K562 (cell line): Measurements from ENCODE around the gene NR3C1. TPM values are rescaled to one million over a fixed set of nuclear protein-coding genes. Genes with fewer than 3 reads are reported as not detected.
A peak's percentile ranks its signal among the peaks of the same experiment; 100 is the strongest.

Experiments
- ATAC-seq: fragments of 200-7000 bp; cut with Tn5 transposase; 3 replicates; pipeline ENCODE4 v1.9.1; 2020; ENCODE audit warnings: moderate library complexity
- BruUV-seq: library from RNA; stranded (reverse); fragments of 400-500 nt; replicated peaks from 2 replicates; lab custom pipeline; 2021; lab: Mats Ljungman, UMichigan
- CTCF ChIA-PET: fragments of 300-600 bp; formaldehyde crosslinking; extraction: SDS; loops from one replicate; lab custom pipeline; 2021; ENCODE audit warnings: low intra/inter-chr PET ratio; lab: Yijun Ruan, JAX
- POLR2A ChIA-PET: fragments of 300-600, 350-650 bp; sonication (Branson Sonifier 250); formaldehyde crosslinking; extraction: SDS; loops from one replicate; lab custom pipeline; 2021; ENCODE audit warnings: antibody characterized with exemption, inconsistent platforms; lab: Yijun Ruan, JAX
- DNase-seq, 4 experiments: peaks; one replicate each; pipeline versions ENCODE4 v3.0.0 to v3.0.0-alpha.2; 2011 to 2018; ENCODE audit warnings: low spot score in 3 of 4, mixed read lengths in 3 of 4; ENCODE audit errors: extremely low read depth in 1 of 4
- FAIRE-seq: peaks from 2 replicates; lab custom pipeline; 2011; peaks lifted over from hg19 to GRCh38; lab: Jason Lieb, UNC
- H2AFZ ChIP-seq: 2 replicates; pipeline ENCODE4 v1.6.0; 2011; ENCODE audit warnings: low read depth, low read length, control low read depth, inconsistent platforms
- H3K27ac ChIP-seq: fragments of 200-600 bp; 3 replicates; pipeline ENCODE4 v1.8.0; 2011; ENCODE audit warnings: low read depth, mild to moderate bottlenecking, control low read depth, inconsistent platforms, low read length, moderate library complexity, mixed read lengths; ENCODE audit errors: extremely low read depth
- H3K27me3 ChIP-seq, 2 experiments: fragments of 300-600 bp in 1 of 2; 2 replicates in 1 of 2; 3 replicates in 1 of 2; pipeline versions ENCODE4 v1.6.0 to v1.8.0; 2011; ENCODE audit warnings: inconsistent platforms in 2 of 2, low read length in 2 of 2, mild to moderate bottlenecking in 1 of 2, mixed read lengths in 1 of 2, moderate library complexity in 1 of 2; ENCODE audit not compliant: control insufficient read depth in 2 of 2, insufficient read depth in 2 of 2
- H3K36me3 ChIP-seq: fragments of 300-600 bp; 3 replicates; pipeline ENCODE4 v1.8.0; 2011; ENCODE audit warnings: mild to moderate bottlenecking, low read length, inconsistent platforms; ENCODE audit not compliant: control insufficient read depth, insufficient read depth
- H3K4me1 ChIP-seq, 2 experiments: fragments of 200-600 bp in 1 of 2; replicated peaks in 1 of 2; 2 replicates in 1 of 2; 3 replicates in 1 of 2; pipeline versions ENCODE4 v1.5.1 to v1.8.0; 2011; ENCODE audit warnings: inconsistent platforms in 2 of 2, low read length in 2 of 2, mild to moderate bottlenecking in 1 of 2, mixed read lengths in 1 of 2, moderate library complexity in 1 of 2; ENCODE audit not compliant: control insufficient read depth in 2 of 2, insufficient read depth in 2 of 2
- H3K4me2 ChIP-seq: 2 replicates; pipeline ENCODE4 v1.6.1; 2011; ENCODE audit warnings: low read length, control low read depth, inconsistent platforms, mixed read lengths; ENCODE audit not compliant: insufficient read depth
- H3K4me3 ChIP-seq: fragments of 200-600 bp; sonication (generic), shearing (Covaris generic); 2 replicates; pipeline ENCODE4 v1.5.1; 2016; ENCODE audit warnings: control low read depth, inconsistent platforms
- H3K79me2 ChIP-seq: fragments of 200-600 bp; 3 replicates; pipeline ENCODE4 v1.8.0; 2011; ENCODE audit warnings: low read length, inconsistent platforms; ENCODE audit not compliant: control insufficient read depth, insufficient read depth
- H3K9ac ChIP-seq, 2 experiments: 2 replicates each; pipeline versions ENCODE4 v1.6.0 to v1.6.1; 2011; ENCODE audit warnings: low read depth in 2 of 2, low read length in 2 of 2, control low read depth in 1 of 2, inconsistent platforms in 1 of 2, mild to moderate bottlenecking in 1 of 2, mixed read lengths in 1 of 2; ENCODE audit not compliant: insufficient read depth in 1 of 2
- H3K9me1 ChIP-seq: one replicate; pipeline ENCODE4 v1.6.0; 2011; ENCODE audit warnings: inconsistent platforms, mild to moderate bottlenecking, low read length, moderate library complexity; ENCODE audit not compliant: control insufficient read depth, insufficient read depth
- H3K9me3 ChIP-seq: replicated peaks from 2 replicates; pipeline ENCODE4 v1.5.1; 2011; ENCODE audit warnings: low read depth, low read length, inconsistent platforms; ENCODE audit not compliant: control insufficient read depth, insufficient read depth
- H4K20me1 ChIP-seq: replicated peaks from 2 replicates; pipeline ENCODE4 v1.6.1; 2011; ENCODE audit warnings: low read length, inconsistent platforms, mixed read lengths; ENCODE audit not compliant: control insufficient read depth, insufficient read depth
- ASH1L ChIP-seq: fragments of 450-650 bp; IDR thresholded peaks from 2 replicates; pipeline ENCODE4 v1.6.1; 2018; ENCODE audit warnings: borderline replicate concordance, mild to moderate bottlenecking, low read depth; ENCODE audit not compliant: partially characterized antibody
- CHD4 ChIP-seq: fragments of 200-600 bp; sonication (generic); IDR thresholded peaks from 3 replicates; pipeline ENCODE4 v1.6.1; 2012; ENCODE audit warnings: low read depth, mild to moderate bottlenecking, mixed read lengths, low read length, inconsistent platforms; ENCODE audit not compliant: insufficient read depth, insufficient replicate concordance, poor library complexity, severe bottlenecking
- CXXC5 ChIP-seq: fragments of 250-450 bp; sonication (Bioruptor Pico); IDR thresholded peaks from 2 replicates; pipeline ENCODE4 v1.8.0; 2022; ENCODE audit warnings: inconsistent platforms, mild to moderate bottlenecking, moderate library complexity
- FIP1L1 ChIP-seq: fragments of 200-400 bp; formaldehyde crosslinking; IDR thresholded peaks from 2 replicates; pipeline ENCODE4 v1.6.1; 2018; ENCODE audit warnings: mild to moderate bottlenecking, low read depth, low read length; ENCODE audit not compliant: poor library complexity, severe bottlenecking
- FOXP1 ChIP-seq: sonication (generic); formaldehyde crosslinking; IDR thresholded peaks from 2 replicates; pipeline ENCODE4 v1.8.0; 2022; ENCODE audit warnings: mild to moderate bottlenecking, missing genetic modification reagents
- HMBOX1 ChIP-seq: sonication (generic); IDR thresholded peaks from 2 replicates; pipeline ENCODE4 v1.6.1; 2016
- MAFK ChIP-seq: IDR thresholded peaks from 2 replicates; pipeline ENCODE4 v1.6.1; 2011; ENCODE audit warnings: low read length, improper control_type of control experiment
- NFRKB ChIP-seq: fragments of 450-650 bp; IDR thresholded peaks from 2 replicates; pipeline ENCODE4 v1.6.1; 2016; ENCODE audit warnings: low read depth
- PKNOX1 ChIP-seq: fragments of 450-650 bp; IDR thresholded peaks from 2 replicates; pipeline ENCODE4 v1.6.1; 2016
- RAD51 ChIP-seq: fragments of 450-650 bp; IDR thresholded peaks from 2 replicates; pipeline ENCODE4 v1.7.1; 2016; ENCODE audit warnings: low read depth, mild to moderate bottlenecking, borderline replicate concordance
- RBM34 ChIP-seq: fragments of 200-400 bp; formaldehyde crosslinking; IDR thresholded peaks from 2 replicates; pipeline ENCODE4 v1.6.1; 2018; ENCODE audit warnings: low read length, borderline replicate concordance; ENCODE audit not compliant: insufficient read depth
- SMAD1 ChIP-seq: fragments of 150-350 bp; IDR thresholded peaks from 2 replicates; pipeline ENCODE4 v1.6.1; 2014; ENCODE audit warnings: low read length, low read depth; ENCODE audit not compliant: partially characterized antibody
- U2AF1 ChIP-seq: fragments of 200-400 bp; formaldehyde crosslinking; optimal IDR thresholded peaks from 2 replicates; pipeline ENCODE3; 2017; ENCODE audit warnings: mild to moderate bottlenecking, low read depth, low read length, moderate library complexity
- ZBED1 ChIP-seq: IDR thresholded peaks from 2 replicates; pipeline ENCODE4 v1.6.1; 2014
- ZBTB2 ChIP-seq: fragments of 450-650 bp; IDR thresholded peaks from 2 replicates; pipeline ENCODE4 v1.6.1; 2016; ENCODE audit warnings: antibody characterized with exemption
- ZFP91 ChIP-seq: sonication (generic); formaldehyde crosslinking; IDR thresholded peaks from 2 replicates; pipeline ENCODE4 v1.8.0; 2022; ENCODE audit warnings: mild to moderate bottlenecking, missing genetic modification reagents
- ZNF584 ChIP-seq: fragments of 200-800 bp; sonication (Bioruptor generic); IDR thresholded peaks from 2 replicates; pipeline ENCODE4 v1.6.1; 2016; ENCODE audit warnings: low read depth, mild to moderate bottlenecking, missing genetic modification characterization, missing compliant biosample characterization
- WGBS: fragments of 100-300 bp; shearing (Covaris generic); methylation state at CpG from one replicate; pipeline ENCODE4 v1.1.6; 2016; ENCODE audit warnings: low coverage, mixed read lengths; ENCODE audit not compliant: insufficient coverage; ENCODE audit errors: missing lambda C conversion rate; 5-methylcytosine and 5-hydroxymethylcytosine counted together
- in situ Hi-C: fragments of 300-500 bp; cut with MboI; formaldehyde crosslinking; loops from 4 replicates; pipeline ENCODE4 v1.15.0; 2018; ENCODE audit warnings: inconsistent platforms, mixed read lengths
- intact Hi-C: fragments of 100-400 bp; cut with micrococcal nuclease; formaldehyde crosslinking; loops from 2 replicates; pipeline ENCODE4 v1.14.2; 2022
- polyA plus RNA-seq, 8 experiments: library from polyadenylated mRNA; depleted of rRNA in 4 of 8; stranded (reverse) in 5 of 8; unstranded in 3 of 8; fragments of >200 nt; fragmentation: Nextera tagmentation in 2 of 8; fragmentation: Illumina TruSeq in 1 of 8; extraction: Ambion mirVana in 2 of 8; extraction: Trizol in 1 of 8; gene quantifications; 2 replicates each; pipeline versions ENCODE4 v1.2.1 to v1.2.3, GENCODE V29; 2011 to 2014; ENCODE audit warnings: inconsistent platforms in 1 of 8, missing spikeins in 1 of 8
- total RNA-seq, 7 experiments: library from RNA; depleted of rRNA in 6 of 7; stranded (reverse); fragments of >200 nt in 6 of 7; fragmentation: Illumina TruSeq in 2 of 7; extraction: Trizol in 2 of 7; gene quantifications; 2 replicates each; pipeline versions ENCODE4 v1.2.1 to v1.2.3, GENCODE V29; 2011 to 2021; ENCODE audit warnings: low replicate concordance in 1 of 7

The NR3C1 gene
- total and polyA plus RNA-seq, 9 of the 15 experiments (the other 6 are each of a cell fraction or from before 2014, with no cell fraction given), result 8.2 to 36.0 (median 15.0) TPM

GRCh38 chr5:143262393-143263174 lies 140.9 kb downstream of the NR3C1 start:
- FAIRE-seq, result peak; percentile 61
- DNase-seq, result peak in 1 of 4 experiments; percentile 40
- BruUV-seq, result no TSS peak
- ChIA-PET POLR2A (no interaction called here), CTCF (no interaction called here)
- no peaks in the 10 kb centered on the region for H3K9me1 ChIP-seq
- 65% methylated on average over 1 of the region's 1 CpG for WGBS
- ATAC-seq, result peak; percentile 86
- H3K36me3 ChIP-seq, result no peaks in the 10 kb centered on the region
- peaks cover 0 to 4% of the 10 kb centered on the region in 2 experiments; a peak in 1 of 5 replicates for H3K4me1 ChIP-seq
- no peak overlapping the region for H2AFZ ChIP-seq
- H3K27me3 ChIP-seq, result no peaks in the 10 kb centered on the region
- no peaks in the 10 kb centered on the region for H3K79me2 ChIP-seq
- 0 out of 2 replicates have a peak, but pooled peaks cover 4% of the 10 kb centered on the region for H3K9me3 ChIP-seq
- intact Hi-C loops (no loop called here), in situ Hi-C loops (no loop called here)
- no peaks in the 10 kb centered on the region for H4K20me1 ChIP-seq
- no peak overlapping the region for H3K4me3 ChIP-seq
- H3K9ac ChIP-seq, result no peak overlapping the region
- peak overlapping the region; percentile 12; the same call in 2 of the 3 replicates for H3K27ac ChIP-seq
- H3K4me2 ChIP-seq, result no peak overlapping the region
- TF ChIP-seq ZNF584 (CRISPR knock-in tag), result peak; percentile 78; the same call in 1 of the 2 replicates
- 0 out of 2 replicates have a peak, but pooled peaks have one; percentile 42 for TF ChIP-seq NFRKB
- peak; percentile 85 for TF ChIP-seq HMBOX1
- TF ChIP-seq ZBTB2, result no peak
- no peak for TF ChIP-seq FOXP1
- no peak for TF ChIP-seq U2AF1
- no peak for TF ChIP-seq RBM34
- no peak for TF ChIP-seq CXXC5
- no peak for TF ChIP-seq ZBED1
- no peak for TF ChIP-seq FIP1L1
- no peak for TF ChIP-seq ASH1L
- TF ChIP-seq CHD4, result no peak
- TF ChIP-seq RAD51, result no peak
- no peak for TF ChIP-seq SMAD1
- TF ChIP-seq MAFK, result peak; percentile 14; the same call in 1 of the 2 replicates
- no peak for TF ChIP-seq ZFP91 (CRISPR knock-in tag)
- TF ChIP-seq PKNOX1, result no peak
